SK-N-MC (cell line): ENCODE data around the gene SLC9A1.
"Not testable (repeated sequence)": the region's sequence is repeated elsewhere in the genome, so short reads cannot be mapped to it uniquely, and the experiment has no call there.

Experiments used
- DNase-seq: peaks from one replicate; pipeline ENCODE4 v3.0.0-alpha.2; 2011; ENCODE audit warnings: low read depth, low spot score
- H3K27ac ChIP-seq: fragments of 200-600 bp; sonication (generic); 2 replicates; pipeline ENCODE4 v1.5.1; 2016; ENCODE audit warnings: mixed run types
- H3K36me3 ChIP-seq: fragments of 200-600 bp; sonication (generic); 2 replicates; pipeline ENCODE4 v1.6.1; 2017; ENCODE audit warnings: antibody characterized with exemption, low read length, mixed read lengths; ENCODE audit not compliant: insufficient read depth
- H3K4me3 ChIP-seq: fragments of 200-600 bp; sonication (generic); 2 replicates; pipeline ENCODE4 v1.5.1; 2016
- H3K9ac ChIP-seq: fragments of 200-600 bp; sonication (generic); 2 replicates; pipeline ENCODE4 v1.8.0; 2017; ENCODE audit warnings: mixed run types, mixed read lengths; ENCODE audit not compliant: insufficient read length
- H3K9me3 ChIP-seq: fragments of 200-600 bp; sonication (generic); 2 replicates; pipeline ENCODE4 v1.6.1; 2017; ENCODE audit warnings: low read depth, mild to moderate bottlenecking, antibody characterized with exemption, low read length, moderate library complexity, mixed read lengths
- EZH2 ChIP-seq: fragments of 200-600 bp; sonication (generic); IDR thresholded peaks from one replicate; pipeline ENCODE4 v1.6.1; 2017; ENCODE audit warnings: antibody characterized with exemption
- FOXP2 ChIP-seq: optimal IDR thresholded peaks from 2 replicates; pipeline ENCODE3; 2011; ENCODE audit warnings: mild to moderate bottlenecking, moderate library complexity; ENCODE audit not compliant: insufficient read depth; ENCODE audit errors: extremely low read length, control extremely low read depth
- POLR2AphosphoS5 ChIP-seq: IDR thresholded peaks from 2 replicates; pipeline ENCODE4 v1.6.1; 2012; ENCODE audit warnings: mild to moderate bottlenecking, low read depth, low read length, borderline replicate concordance

Gene SLC9A1

DNA sequence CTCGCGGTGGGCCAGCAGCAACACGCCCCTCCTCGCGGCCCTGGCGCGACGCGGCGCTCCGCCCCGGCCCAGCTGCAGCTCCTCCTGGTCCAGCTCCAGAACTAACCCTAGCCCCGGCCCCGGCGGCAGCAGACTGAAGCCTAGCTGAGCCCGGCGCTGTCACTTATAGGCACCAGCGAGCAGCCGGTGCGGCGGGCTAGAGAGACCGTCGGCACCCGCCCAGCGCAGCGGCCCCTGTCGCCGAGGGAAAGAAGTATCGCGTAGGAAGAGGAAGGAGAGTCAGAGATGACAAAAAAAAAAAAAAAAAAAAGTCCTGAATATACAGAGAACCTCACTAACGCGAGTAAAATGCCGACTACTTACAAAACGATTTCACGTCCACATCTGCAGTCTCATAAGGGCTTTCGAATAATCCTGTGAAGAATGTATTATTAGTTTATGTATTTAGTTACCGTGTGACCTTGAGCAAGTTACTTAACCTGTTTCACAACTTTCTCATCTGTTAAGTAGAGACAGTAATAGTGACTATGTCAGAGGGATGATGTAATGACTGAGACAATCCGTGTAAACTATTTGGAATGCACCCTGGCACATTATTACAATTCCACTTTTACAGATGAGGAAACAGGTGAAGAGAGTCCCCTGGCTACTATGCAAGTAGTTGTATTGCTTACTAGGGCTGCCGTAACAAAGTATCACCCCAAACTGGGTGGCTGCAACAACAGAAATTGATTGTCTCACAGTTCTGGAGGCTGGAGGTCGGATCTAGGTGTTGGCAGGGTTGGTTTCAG, at the start of gene SLC9A1:
SLC9A1 (minus strand) TSS at position 135 of the 791 bp plus-strand sequence. CDS start 791 bp downstream, outside the sequence.
- peak; percentile 51 for DNase-seq
- H3K4me3 ChIP-seq: peak within 1 kb of the TSS; percentile 86
- peak within 1 kb of the TSS; percentile 89 for H3K27ac ChIP-seq
- TF ChIP-seq POLR2AphosphoS5 (peak; percentile 99), FOXP2 (no peak)
- H3K9ac ChIP-seq: peak within 1 kb of the TSS; percentile 82
- H3K9me3 ChIP-seq: no peaks in the 10 kb centered on the region
- H3K36me3 ChIP-seq: no peaks in the 10 kb centered on the region

DNA sequence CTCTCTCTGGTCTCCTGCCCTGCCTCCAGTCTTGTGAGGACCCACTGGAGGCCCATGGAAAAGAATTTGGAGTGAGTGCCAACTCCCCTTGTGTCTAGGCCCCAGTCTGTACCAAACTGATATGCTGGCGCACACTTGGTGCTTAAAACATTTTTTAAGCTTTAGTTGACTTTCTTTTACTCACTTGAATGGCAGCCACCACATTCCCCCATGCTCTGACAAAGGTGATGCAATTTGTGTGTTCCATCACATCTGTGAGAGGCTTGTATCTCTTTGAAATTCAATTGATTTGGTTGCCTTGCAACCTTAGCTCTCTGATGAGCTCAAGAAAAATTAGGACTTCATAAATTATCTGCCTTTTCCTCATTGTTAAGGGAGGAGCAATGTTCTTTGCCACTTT, 49.0 kb upstream of the SLC9A1 start:
- Histone ChIP-seq H3K9me3 (no peaks in the 10 kb centered on the region), H3K9ac (no peak overlapping the region), H3K4me3 (no peak overlapping the region), H3K36me3 (no peaks in the 10 kb centered on the region), H3K27ac (no peak overlapping the region)
- no peak for DNase-seq
- TF ChIP-seq POLR2AphosphoS5: no peak
- TF ChIP-seq FOXP2: no peak
- no peak for TF ChIP-seq EZH2

- Histone ChIP-seq H3K9ac (no peak overlapping the region), H3K4me3 (no peak overlapping the region), H3K36me3 (no peaks in the 10 kb centered on the region), H3K9me3 (no peaks in the 10 kb centered on the region), H3K27ac (no peak overlapping the region)
- TF ChIP-seq EZH2 (no peak), POLR2AphosphoS5 (no peak), FOXP2 (no peak)
- no peak for DNase-seq
These were observed 46.4 kb upstream of the SLC9A1 start for GRCh38 chr1:27201295-27201694.

DNA sequence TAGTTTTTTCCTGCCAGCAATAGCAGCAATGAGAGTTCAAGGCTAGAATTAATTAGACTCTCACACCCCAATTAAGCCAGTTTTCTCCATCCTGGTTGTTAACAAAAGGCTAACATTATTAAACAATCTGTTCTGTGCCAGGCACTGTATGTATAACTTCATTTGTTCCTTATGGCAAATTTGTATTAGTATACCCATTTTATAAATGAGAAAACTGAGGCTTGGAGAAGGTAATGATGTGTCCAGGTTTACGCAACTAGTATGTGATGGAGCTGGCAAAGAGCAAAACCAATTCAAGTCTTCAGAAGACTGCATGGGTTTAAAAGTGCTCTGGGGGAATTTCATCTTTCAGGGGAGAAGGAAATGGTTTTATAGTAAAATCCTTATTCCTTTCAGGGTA, 38.3 kb upstream of the SLC9A1 start:
- no peak overlapping the region for H3K27ac ChIP-seq
- no peak for DNase-seq
- H3K36me3 ChIP-seq: no peaks in the 10 kb centered on the region
- H3K9ac ChIP-seq: no peak overlapping the region
- no peaks in the 10 kb centered on the region for H3K9me3 ChIP-seq
- H3K4me3 ChIP-seq: no peak overlapping the region
- no peak for TF ChIP-seq FOXP2
- TF ChIP-seq POLR2AphosphoS5: no peak
- TF ChIP-seq EZH2: no peak

DNA sequence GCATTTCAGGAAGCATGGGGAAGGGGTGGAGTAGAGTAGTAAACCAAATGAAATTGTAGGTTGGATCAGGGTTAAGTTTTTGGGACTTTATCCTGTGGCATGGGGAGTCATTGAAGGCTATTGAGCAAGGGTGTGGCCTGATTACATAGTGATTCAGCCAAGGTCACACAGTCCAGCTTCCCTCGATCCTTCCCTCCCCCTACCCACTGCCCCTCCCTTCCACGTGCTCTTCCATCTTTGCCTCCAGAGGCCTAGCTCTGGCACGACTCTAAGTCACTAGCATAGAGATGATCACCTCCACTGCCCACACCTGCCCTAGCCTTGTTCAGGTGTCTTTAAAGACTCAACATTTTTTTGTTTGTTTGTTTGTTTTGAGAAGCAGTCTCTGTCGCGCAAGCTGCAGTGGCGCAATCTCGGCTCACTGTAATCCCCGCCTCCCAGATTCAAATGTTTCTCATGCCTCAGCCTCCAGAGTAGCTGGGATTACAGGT, 37.2 kb upstream of the SLC9A1 start:
- no peaks in the 10 kb centered on the region for H3K36me3 ChIP-seq
- H3K27ac ChIP-seq: no peak overlapping the region
- no peak overlapping the region for H3K9ac ChIP-seq
- no peak for TF ChIP-seq EZH2
- no peak for TF ChIP-seq FOXP2
- TF ChIP-seq POLR2AphosphoS5: no peak
- no peak overlapping the region for H3K4me3 ChIP-seq
- no peak for DNase-seq
- no peaks in the 10 kb centered on the region for H3K9me3 ChIP-seq

DNA sequence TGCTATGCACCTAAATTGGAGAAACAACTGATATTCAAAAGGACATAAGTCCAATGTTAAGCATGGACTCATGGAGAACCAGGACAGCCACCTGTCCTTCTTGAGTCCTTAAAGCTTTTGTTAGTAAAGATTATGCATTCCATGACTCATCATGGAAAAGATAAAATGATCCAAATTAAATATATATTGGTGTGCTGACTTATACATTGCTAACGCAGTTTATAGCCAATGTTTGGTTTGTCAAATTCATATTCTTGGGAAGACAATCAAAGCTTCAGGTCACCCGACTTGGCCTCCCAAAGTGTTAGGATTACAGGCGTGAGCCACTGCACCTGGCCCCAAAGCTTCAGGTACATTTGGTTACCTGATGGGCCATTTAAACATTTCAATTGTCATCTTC, 29.7 kb upstream of the SLC9A1 start:
- H3K36me3 ChIP-seq, H3K27ac ChIP-seq, H3K9ac ChIP-seq, H3K4me3 ChIP-seq, H3K9me3 ChIP-seq, DNase-seq: not testable (repeated sequence)

DNA sequence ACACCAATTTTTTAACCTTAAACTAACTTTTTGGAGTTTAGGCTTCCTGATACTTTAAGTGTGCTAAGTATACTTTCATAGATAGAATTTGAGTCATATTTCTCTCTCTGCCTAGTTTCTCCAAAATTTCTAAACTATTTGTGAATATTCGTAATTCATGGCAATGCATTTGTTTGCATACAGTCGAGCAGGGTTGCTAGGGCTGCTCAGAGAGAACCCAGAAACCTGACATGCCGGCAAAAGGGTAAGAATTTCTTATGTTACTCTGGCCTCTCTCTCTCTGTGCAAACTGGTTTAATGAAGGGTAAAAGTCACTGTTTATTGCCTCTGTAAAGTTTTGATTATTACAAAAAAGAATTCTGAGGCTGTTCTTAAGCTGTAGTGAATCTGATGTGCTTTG, 25.1 kb upstream of the SLC9A1 start:
- Histone ChIP-seq H3K9me3 (peaks cover 4% of the 10 kb centered on the region; the same call in 1 of the 2 replicates), H3K36me3 (no peaks in the 10 kb centered on the region), H3K4me3 (no peak overlapping the region), H3K9ac (no peak overlapping the region), H3K27ac (no peak overlapping the region)
- TF ChIP-seq EZH2: no peak
- TF ChIP-seq FOXP2: no peak
- TF ChIP-seq POLR2AphosphoS5: no peak
- no peak for DNase-seq

DNA sequence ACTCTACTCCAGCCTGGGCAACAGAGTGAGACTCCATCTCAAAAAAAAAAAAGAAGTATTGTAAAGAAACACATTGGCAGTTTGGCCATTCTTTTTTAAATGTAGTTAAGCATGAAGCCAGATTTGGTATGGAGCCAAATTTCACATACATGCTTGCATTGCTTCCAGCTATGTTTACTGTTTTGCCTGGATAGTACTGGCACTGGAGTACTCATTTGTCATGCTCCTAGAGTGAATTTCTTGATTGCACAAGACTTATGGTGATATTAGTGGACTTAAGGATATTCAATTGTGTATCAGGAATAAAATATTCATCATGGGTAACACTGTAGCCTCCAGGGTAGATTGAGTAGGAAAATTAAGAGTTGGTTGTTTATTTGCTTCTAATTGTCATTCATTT, 24.5 kb upstream of the SLC9A1 start:
- H3K9ac ChIP-seq: no peak overlapping the region
- no peaks in the 10 kb centered on the region for H3K36me3 ChIP-seq
- peaks cover 4% of the 10 kb centered on the region; the same call in 1 of the 2 replicates for H3K9me3 ChIP-seq
- no peak for TF ChIP-seq EZH2
- no peak for DNase-seq
- no peak overlapping the region for H3K4me3 ChIP-seq
- H3K27ac ChIP-seq: no peak overlapping the region

- H3K9ac ChIP-seq: no peak overlapping the region
- DNase-seq: no peak
- no peaks in the 10 kb centered on the region for H3K36me3 ChIP-seq
- no peak overlapping the region for H3K4me3 ChIP-seq
- no peaks in the 10 kb centered on the region; the same call in 1 of the 2 replicates for H3K9me3 ChIP-seq
- no peak overlapping the region for H3K27ac ChIP-seq
- TF ChIP-seq EZH2: no peak
- TF ChIP-seq FOXP2: no peak
- TF ChIP-seq POLR2AphosphoS5: no peak
These were observed 22.0 kb upstream of the SLC9A1 start for GRCh38 chr1:27176954-27177353.
